ENCODE results near the gene FBXO27. TPM values are rescaled to one million over a fixed set of nuclear protein-coding genes. Genes with fewer than 3 reads are reported as not detected.

Gene FBXO27
- total and polyA plus RNA-seq, 4 donors = 2.1 to 5.0 (median 3.7) TPM

DNA sequence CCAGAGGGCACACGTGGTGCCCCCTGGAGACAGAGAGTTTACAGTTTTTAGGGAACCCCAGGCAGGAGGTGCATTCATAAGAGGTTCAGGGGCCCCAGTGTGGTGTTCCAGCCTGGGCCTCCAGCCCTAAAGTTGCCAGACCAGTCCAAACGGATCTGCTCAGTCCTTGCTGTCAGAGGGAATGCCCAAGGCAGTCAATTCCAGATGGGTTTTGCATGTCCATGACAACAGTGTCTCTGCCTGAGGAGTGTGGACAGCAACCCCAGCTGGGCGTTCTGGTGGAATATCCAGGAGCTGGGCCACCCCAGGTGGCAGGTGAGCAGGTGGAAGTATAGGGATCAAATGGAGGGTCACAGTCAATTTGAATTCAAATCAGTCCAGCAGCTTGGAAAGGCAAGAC, 25.3 kb downstream of the FBXO27 start:
- DNase-seq (ENCODE audit: low spot score) = no peak
- TF ChIP-seq EGR1 (IDR thresholded peaks at IDR 0.05; ENCODE audit: low read depth in 2 of 2) (no peak), RXRA (IDR thresholded peaks at IDR 0.05) (no peak), RAD21 (IDR thresholded peaks at IDR 0.05) (no peak), FOXA2 (IDR thresholded peaks at IDR 0.05) (no peak), FOXA1 (IDR thresholded peaks at IDR 0.05) (no peak), NR2F2 (IDR thresholded peaks at IDR 0.05) (no peak), JUND (IDR thresholded peaks at IDR 0.05) (no peak), HNF4G (IDR thresholded peaks at IDR 0.05) (no peak), HNF4A (conservative IDR thresholded peaks at IDR 0.05) (no peak)
- TF ChIP-seq, protein P1, sequence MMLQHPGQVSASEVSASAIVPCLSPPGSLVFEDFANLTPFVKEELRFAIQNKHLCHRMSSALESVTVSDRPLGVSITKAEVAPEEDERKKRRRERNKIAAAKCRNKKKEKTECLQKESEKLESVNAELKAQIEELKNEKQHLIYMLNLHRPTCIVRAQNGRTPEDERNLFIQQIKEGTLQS (IDR thresholded peaks at IDR 0.05) = no peak
- TF ChIP-seq, protein P2, sequence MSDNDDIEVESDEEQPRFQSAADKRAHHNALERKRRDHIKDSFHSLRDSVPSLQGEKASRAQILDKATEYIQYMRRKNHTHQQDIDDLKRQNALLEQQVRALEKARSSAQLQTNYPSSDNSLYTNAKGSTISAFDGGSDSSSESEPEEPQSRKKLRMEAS (IDR thresholded peaks at IDR 0.05) = no peak
- TF ChIP-seq, protein P3, sequence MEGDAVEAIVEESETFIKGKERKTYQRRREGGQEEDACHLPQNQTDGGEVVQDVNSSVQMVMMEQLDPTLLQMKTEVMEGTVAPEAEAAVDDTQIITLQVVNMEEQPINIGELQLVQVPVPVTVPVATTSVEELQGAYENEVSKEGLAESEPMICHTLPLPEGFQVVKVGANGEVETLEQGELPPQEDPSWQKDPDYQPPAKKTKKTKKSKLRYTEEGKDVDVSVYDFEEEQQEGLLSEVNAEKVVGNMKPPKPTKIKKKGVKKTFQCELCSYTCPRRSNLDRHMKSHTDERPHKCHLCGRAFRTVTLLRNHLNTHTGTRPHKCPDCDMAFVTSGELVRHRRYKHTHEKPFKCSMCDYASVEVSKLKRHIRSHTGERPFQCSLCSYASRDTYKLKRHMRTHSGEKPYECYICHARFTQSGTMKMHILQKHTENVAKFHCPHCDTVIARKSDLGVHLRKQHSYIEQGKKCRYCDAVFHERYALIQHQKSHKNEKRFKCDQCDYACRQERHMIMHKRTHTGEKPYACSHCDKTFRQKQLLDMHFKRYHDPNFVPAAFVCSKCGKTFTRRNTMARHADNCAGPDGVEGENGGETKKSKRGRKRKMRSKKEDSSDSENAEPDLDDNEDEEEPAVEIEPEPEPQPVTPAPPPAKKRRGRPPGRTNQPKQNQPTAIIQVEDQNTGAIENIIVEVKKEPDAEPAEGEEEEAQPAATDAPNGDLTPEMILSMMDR (IDR thresholded peaks at IDR 0.05; ENCODE audit: low read depth, low read length, missing input control) = no peak
- no peaks in the 10 kb centered on the region for H3K9me3 ChIP-seq (ENCODE audit: control insufficient read depth in 4 of 4, low read length in 3 of 4)
- H3K4me1 ChIP-seq (ENCODE audit: control insufficient read depth in 4 of 4, insufficient read depth in 4 of 4, low read length in 3 of 4) = no peaks in the 10 kb centered on the region
- no peak overlapping the region for H3K27ac ChIP-seq (ENCODE audit: low read depth in 1 of 2, low read length in 2 of 2)
- no peak overlapping the region for H3K9ac ChIP-seq (ENCODE audit: low read depth in 1 of 2, low read length in 2 of 2)
- no peaks in the 10 kb centered on the region for H3K36me3 ChIP-seq (ENCODE audit: control insufficient read depth in 4 of 4, insufficient read depth in 3 of 4, low read depth in 1 of 4, low read length in 3 of 4)
- no peaks in the 10 kb centered on the region for H3K27me3 ChIP-seq (ENCODE audit: control insufficient read depth in 4 of 4, insufficient read depth in 4 of 4, low read length in 3 of 4)
- WGBS = 70% methylated on average over 3 of the region's 3 CpGs
- H3K4me3 ChIP-seq (ENCODE audit: low read depth in 1 of 3, low read length in 3 of 3) = no peak overlapping the region

DNA sequence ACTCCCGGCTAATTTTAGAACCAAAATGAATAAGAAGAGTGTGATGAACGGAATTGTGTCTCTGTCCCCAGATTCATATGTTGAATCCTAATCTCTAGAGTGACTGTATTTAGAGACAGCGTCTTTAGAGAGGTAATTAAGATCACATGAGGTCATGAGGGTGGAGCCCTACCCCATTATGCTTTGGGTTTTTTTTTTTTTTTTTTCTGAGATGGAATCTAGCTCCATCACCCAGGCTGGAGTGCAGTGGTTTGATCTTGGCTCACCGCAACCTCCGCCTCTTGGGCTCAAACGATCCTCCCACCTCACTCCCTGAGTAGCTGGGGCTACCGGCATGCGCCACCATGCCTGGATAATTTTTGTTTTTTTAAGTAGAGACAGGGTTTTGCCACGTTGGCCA, 27.9 kb downstream of the FBXO27 start:
- H3K4me3 ChIP-seq (ENCODE audit: low read depth in 1 of 3, low read length in 3 of 3) = no peak overlapping the region
- no peaks in the 10 kb centered on the region for H3K36me3 ChIP-seq (ENCODE audit: control insufficient read depth in 4 of 4, insufficient read depth in 3 of 4, low read depth in 1 of 4, low read length in 3 of 4)
- H3K9me3 ChIP-seq (ENCODE audit: control insufficient read depth in 4 of 4, low read length in 3 of 4) = no peaks in the 10 kb centered on the region
- DNase-seq (ENCODE audit: low spot score) = no peak
- no peak overlapping the region for H3K27ac ChIP-seq (ENCODE audit: low read depth in 1 of 2, low read length in 2 of 2)
- no peaks in the 10 kb centered on the region for H3K27me3 ChIP-seq (ENCODE audit: control insufficient read depth in 4 of 4, insufficient read depth in 4 of 4, low read length in 3 of 4)
- TF ChIP-seq, protein P1 (IDR thresholded peaks at IDR 0.05) = no peak
- TF ChIP-seq RXRA (IDR thresholded peaks at IDR 0.05) = no peak
- no peak for TF ChIP-seq FOXA1 (IDR thresholded peaks at IDR 0.05)
- no peak for TF ChIP-seq HNF4A (conservative IDR thresholded peaks at IDR 0.05)
- TF ChIP-seq, protein P4, sequence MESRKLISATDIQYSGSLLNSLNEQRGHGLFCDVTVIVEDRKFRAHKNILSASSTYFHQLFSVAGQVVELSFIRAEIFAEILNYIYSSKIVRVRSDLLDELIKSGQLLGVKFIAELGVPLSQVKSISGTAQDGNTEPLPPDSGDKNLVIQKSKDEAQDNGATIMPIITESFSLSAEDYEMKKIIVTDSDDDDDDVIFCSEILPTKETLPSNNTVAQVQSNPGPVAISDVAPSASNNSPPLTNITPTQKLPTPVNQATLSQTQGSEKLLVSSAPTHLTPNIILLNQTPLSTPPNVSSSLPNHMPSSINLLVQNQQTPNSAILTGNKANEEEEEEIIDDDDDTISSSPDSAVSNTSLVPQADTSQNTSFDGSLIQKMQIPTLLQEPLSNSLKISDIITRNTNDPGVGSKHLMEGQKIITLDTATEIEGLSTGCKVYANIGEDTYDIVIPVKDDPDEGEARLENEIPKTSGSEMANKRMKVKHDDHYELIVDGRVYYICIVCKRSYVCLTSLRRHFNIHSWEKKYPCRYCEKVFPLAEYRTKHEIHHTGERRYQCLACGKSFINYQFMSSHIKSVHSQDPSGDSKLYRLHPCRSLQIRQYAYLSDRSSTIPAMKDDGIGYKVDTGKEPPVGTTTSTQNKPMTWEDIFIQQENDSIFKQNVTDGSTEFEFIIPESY (IDR thresholded peaks at IDR 0.05) = no peak
- TF ChIP-seq YY1 (IDR thresholded peaks at IDR 0.05) = no peak
- TF ChIP-seq NR2F2 (IDR thresholded peaks at IDR 0.05) = no peak
- TF ChIP-seq, protein P3 (IDR thresholded peaks at IDR 0.05; ENCODE audit: low read depth, low read length, missing input control) = no peak
- no peak for TF ChIP-seq FOXA2 (IDR thresholded peaks at IDR 0.05)
- no peak for TF ChIP-seq SP1 (IDR thresholded peaks at IDR 0.05)
- TF ChIP-seq GABPA (IDR thresholded peaks at IDR 0.05 in 1 of 2, conservative IDR thresholded peaks at IDR 0.05 in 1 of 2) = no peak
- TF ChIP-seq, protein P5, sequence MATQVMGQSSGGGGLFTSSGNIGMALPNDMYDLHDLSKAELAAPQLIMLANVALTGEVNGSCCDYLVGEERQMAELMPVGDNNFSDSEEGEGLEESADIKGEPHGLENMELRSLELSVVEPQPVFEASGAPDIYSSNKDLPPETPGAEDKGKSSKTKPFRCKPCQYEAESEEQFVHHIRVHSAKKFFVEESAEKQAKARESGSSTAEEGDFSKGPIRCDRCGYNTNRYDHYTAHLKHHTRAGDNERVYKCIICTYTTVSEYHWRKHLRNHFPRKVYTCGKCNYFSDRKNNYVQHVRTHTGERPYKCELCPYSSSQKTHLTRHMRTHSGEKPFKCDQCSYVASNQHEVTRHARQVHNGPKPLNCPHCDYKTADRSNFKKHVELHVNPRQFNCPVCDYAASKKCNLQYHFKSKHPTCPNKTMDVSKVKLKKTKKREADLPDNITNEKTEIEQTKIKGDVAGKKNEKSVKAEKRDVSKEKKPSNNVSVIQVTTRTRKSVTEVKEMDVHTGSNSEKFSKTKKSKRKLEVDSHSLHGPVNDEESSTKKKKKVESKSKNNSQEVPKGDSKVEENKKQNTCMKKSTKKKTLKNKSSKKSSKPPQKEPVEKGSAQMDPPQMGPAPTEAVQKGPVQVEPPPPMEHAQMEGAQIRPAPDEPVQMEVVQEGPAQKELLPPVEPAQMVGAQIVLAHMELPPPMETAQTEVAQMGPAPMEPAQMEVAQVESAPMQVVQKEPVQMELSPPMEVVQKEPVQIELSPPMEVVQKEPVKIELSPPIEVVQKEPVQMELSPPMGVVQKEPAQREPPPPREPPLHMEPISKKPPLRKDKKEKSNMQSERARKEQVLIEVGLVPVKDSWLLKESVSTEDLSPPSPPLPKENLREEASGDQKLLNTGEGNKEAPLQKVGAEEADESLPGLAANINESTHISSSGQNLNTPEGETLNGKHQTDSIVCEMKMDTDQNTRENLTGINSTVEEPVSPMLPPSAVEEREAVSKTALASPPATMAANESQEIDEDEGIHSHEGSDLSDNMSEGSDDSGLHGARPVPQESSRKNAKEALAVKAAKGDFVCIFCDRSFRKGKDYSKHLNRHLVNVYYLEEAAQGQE (IDR thresholded peaks at IDR 0.05) = no peak
- TF ChIP-seq RAD21 (IDR thresholded peaks at IDR 0.05) = no peak
- TF ChIP-seq TAF1 (conservative IDR thresholded peaks at IDR 0.05) = no peak
- TF ChIP-seq, protein P2 (IDR thresholded peaks at IDR 0.05) = no peak
- 82% methylated on average over 9 of the region's 9 CpGs for WGBS
- no peaks in the 10 kb centered on the region for H3K4me1 ChIP-seq (ENCODE audit: control insufficient read depth in 4 of 4, insufficient read depth in 4 of 4, low read length in 3 of 4)
- no peak overlapping the region for H3K9ac ChIP-seq (ENCODE audit: low read depth in 1 of 2, low read length in 2 of 2)
